ENCODE results near the gene PPP6R2. TPM values are rescaled to one million over a fixed set of nuclear protein-coding genes. Genes with fewer than 3 reads are reported as not detected.

Gene PPP6R2
- total RNA-seq, 1 donor from 2014 or later = 55.5 TPM

- no peak for DNase-seq (ENCODE audit: low spot score in 2 of 2)
- H3K9me3 ChIP-seq = no peaks in the 10 kb centered on the region
- H3K36me3 ChIP-seq = peaks cover 94 to 98% of the 10 kb centered on the region in 2 donors
- no peaks in the 10 kb centered on the region for H3K27me3 ChIP-seq
- TF ChIP-seq CTCF (IDR thresholded peaks at IDR 0.05) = no peak
- intact Hi-C loops (cut with DNase I) = no loop called here
- H3K4me1 ChIP-seq = no peaks in the 10 kb centered on the region
- H3K27ac ChIP-seq = no peak overlapping the region
- no peak overlapping the region for H3K4me3 ChIP-seq
Measured at GRCh38 chr22:50461536-50461935, 118.4 kb downstream of the PPP6R2 start.

- TF ChIP-seq CTCF (IDR thresholded peaks at IDR 0.05) = no peak
- DNase-seq (ENCODE audit: low spot score in 2 of 2) = no peak
- intact Hi-C loops (cut with DNase I) = no loop called here
- H3K36me3 ChIP-seq = peaks cover 94 to 98% of the 10 kb centered on the region in 2 donors
- H3K9me3 ChIP-seq = no peaks in the 10 kb centered on the region
- no peaks in the 10 kb centered on the region for H3K27me3 ChIP-seq
- H3K27ac ChIP-seq = no peak overlapping the region
- no peak overlapping the region for H3K4me3 ChIP-seq
- H3K4me1 ChIP-seq = no peaks in the 10 kb centered on the region
Measured at GRCh38 chr22:50461979-50462540, 118.9 kb downstream of the PPP6R2 start.

DNA sequence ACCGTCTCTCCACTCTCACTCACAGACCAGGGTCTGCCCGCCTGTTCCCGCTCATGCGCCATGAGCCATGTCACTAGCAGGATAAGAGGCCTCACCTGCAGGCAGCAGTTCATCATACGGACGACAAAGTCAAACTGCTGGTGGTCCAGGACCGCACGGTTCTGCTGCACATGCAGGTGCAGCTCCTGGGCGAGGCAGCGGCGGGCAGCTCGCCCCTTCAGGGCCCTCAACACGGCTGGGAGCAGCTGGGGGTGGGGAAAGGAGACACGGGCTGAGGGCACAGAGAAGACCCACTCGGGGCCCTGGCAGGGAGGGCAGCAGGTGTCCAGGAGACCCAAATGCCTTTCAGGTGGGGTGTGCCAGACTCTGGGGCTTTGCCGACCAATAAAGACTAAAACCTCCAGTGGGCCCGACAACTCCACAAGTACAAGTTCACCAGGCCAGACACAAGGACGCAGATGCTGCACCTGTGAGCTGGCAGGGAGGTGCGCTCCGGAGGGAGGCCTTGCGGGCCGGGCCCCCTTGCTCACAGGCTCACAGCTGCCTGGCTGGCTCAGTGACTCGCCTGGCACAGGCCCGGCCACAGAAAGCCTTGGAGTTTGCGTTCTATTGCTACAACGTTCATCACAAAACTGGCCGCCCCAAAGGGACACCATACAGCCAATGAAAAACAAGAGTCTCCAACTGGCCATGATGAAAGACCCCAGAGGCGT lies 120.2 kb downstream of the PPP6R2 start:
- no peak overlapping the region for H3K27ac ChIP-seq
- intact Hi-C loops (cut with DNase I) = no loop called here
- no peak for DNase-seq (ENCODE audit: low spot score in 2 of 2)
- no peak for TF ChIP-seq CTCF (IDR thresholded peaks at IDR 0.05)
- no peaks in the 10 kb centered on the region for H3K4me1 ChIP-seq
- peaks cover 97 to 98% of the 10 kb centered on the region in 2 donors for H3K36me3 ChIP-seq
- no peaks in the 10 kb centered on the region for H3K9me3 ChIP-seq
- no peak overlapping the region for H3K4me3 ChIP-seq
- H3K27me3 ChIP-seq = no peaks in the 10 kb centered on the region

DNA sequence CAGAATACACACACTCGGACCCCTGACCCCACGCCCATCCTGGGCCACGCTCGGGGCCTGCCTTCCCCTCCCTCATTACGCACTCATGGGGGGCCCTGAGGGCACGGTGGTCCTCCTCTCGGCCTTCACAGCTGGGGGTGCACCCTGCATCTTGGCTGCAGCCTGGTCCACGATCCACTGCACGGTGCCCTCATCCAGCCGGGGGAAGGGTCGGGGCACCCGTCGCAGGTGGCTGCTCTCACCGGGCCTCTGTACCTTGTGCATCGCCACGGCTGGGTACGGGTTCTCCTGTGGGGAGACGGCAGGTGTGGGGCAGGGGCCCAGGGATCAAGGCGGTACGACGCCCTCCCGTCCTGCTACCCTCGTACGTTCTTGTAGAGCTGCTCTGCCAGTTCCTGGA lies 121.3 kb downstream of the PPP6R2 start:
- H3K4me3 ChIP-seq = no peak overlapping the region
- no peaks in the 10 kb centered on the region for H3K27me3 ChIP-seq
- no peaks in the 10 kb centered on the region for H3K9me3 ChIP-seq
- TF ChIP-seq CTCF (IDR thresholded peaks at IDR 0.05) = no peak
- DNase-seq (ENCODE audit: low spot score in 2 of 2) = no peak
- peaks cover 87% of the 10 kb centered on the region in 2 donors for H3K36me3 ChIP-seq
- no peak overlapping the region for H3K27ac ChIP-seq
- H3K4me1 ChIP-seq = no peaks in the 10 kb centered on the region
- intact Hi-C loops (cut with DNase I) = no loop called here

GRCh38 chr22:50465066-50465930 lies 122.2 kb downstream of the PPP6R2 start:
- Histone ChIP-seq H3K36me3 (peaks cover 78 to 79% of the 10 kb centered on the region in 2 donors), H3K27me3 (no peaks in the 10 kb centered on the region), H3K9me3 (no peaks in the 10 kb centered on the region), H3K4me3 (no peak overlapping the region), H3K4me1 (peaks cover 4% of the 10 kb centered on the region in 2 donors), H3K27ac (no peak overlapping the region)
- DNase-seq (ENCODE audit: low spot score in 2 of 2) = no peak
- no peak for TF ChIP-seq CTCF (IDR thresholded peaks at IDR 0.05)
- intact Hi-C loops (cut with DNase I) = no loop called here

All from ascending aorta (tissue), 2 donors.